Gastrocnemius medialis (tissue), 4 donors: Measurements from ENCODE around the gene ENDOD1.

Source experiments
- CTCF ChIP-seq, 5 experiments: fragments of 450-650 bp in 3 of 5; fragments of 200-600 bp in 2 of 5; sonication (generic) in 2 of 5; IDR thresholded peaks in 4 of 5; conservative IDR thresholded peaks in 1 of 5; 1 replicate in 4 of 5; 2 replicates in 1 of 5; pipeline ENCODE4 v1.5.1; 2016 to 2019; ENCODE audit warnings: antibody characterized with exemption in 5 of 5, mild to moderate bottlenecking in 3 of 5, moderate library complexity in 3 of 5
- POLR2A ChIP-seq, 2 donors: fragments of 450-650 bp; IDR thresholded peaks; one replicate each; pipeline ENCODE4 v1.6.1; 2017; ENCODE audit warnings: antibody characterized with exemption in 2 of 2, mild to moderate bottlenecking in 2 of 2, moderate library complexity in 2 of 2

- TF ChIP-seq POLR2A (IDR thresholded peaks at IDR 0.05) (no peak), CTCF (IDR thresholded peaks at IDR 0.05 in 4 of 5, conservative IDR thresholded peaks at IDR 0.05 in 1 of 5) (no peak)
These were observed 19.3 kb downstream of the ENDOD1 start for GRCh38 chr11:95108671-95109551.
